ENCODE results near the gene UBE2K. TPM values are rescaled to one million over a fixed set of nuclear protein-coding genes. Genes with fewer than 3 reads are reported as not detected.
"Not testable (repeated sequence)": the region's sequence is repeated elsewhere in the genome, so short reads cannot be mapped to it uniquely, and the experiment has no call there.

The UBE2K gene
- total RNA-seq, 1 donor from 2014 or later = 96.7 TPM

GRCh38 chr4:39655211-39655610 lies 42.7 kb upstream of the UBE2K start:
- Mint-ChIP-seq H3K4me1 (ENCODE audit: low read depth, unreplicated experiment) (no peaks in the 10 kb centered on the region), H3K36me3 (ENCODE audit: unreplicated experiment) (no peaks in the 10 kb centered on the region), H3K9me3 (ENCODE audit: unreplicated experiment) (no peaks in the 10 kb centered on the region), H3K27me3 (ENCODE audit: unreplicated experiment) (no peaks in the 10 kb centered on the region), H3K27ac (ENCODE audit: unreplicated experiment) (no peak overlapping the region), H3K4me3 (ENCODE audit: unreplicated experiment) (no peak overlapping the region)
- DNase-seq = no peak
- no peak for TF ChIP-seq CTCF (IDR thresholded peaks at IDR 0.05; ENCODE audit: partially characterized antibody, unreplicated experiment)

DNA sequence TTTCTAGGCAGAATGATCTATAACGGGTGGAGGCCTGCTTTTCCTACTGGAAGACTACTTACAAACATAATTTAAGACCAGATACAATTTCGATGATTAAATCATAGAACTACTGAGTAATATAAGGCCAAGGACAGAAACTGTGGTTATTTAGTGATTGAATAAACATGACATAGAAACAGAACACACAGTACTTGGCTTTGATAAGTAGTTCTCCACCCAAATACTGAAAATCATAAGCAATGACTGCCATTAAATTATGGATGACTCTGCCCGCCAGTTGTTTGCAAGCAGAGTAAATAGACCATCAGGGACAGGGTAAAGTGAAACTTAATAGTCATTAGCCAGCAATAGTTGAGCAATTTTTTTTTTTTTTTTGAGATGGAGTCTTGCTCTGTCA lies 42.1 kb upstream of the UBE2K start:
- Mint-ChIP-seq H3K27me3 (ENCODE audit: unreplicated experiment) (no peaks in the 10 kb centered on the region), H3K9me3 (ENCODE audit: unreplicated experiment) (no peaks in the 10 kb centered on the region), H3K36me3 (ENCODE audit: unreplicated experiment) (no peaks in the 10 kb centered on the region), H3K27ac (ENCODE audit: unreplicated experiment) (no peak overlapping the region), H3K4me1 (ENCODE audit: low read depth, unreplicated experiment) (no peaks in the 10 kb centered on the region), H3K4me3 (ENCODE audit: unreplicated experiment) (no peak overlapping the region)
- no peak for DNase-seq
- no peak for TF ChIP-seq CTCF (IDR thresholded peaks at IDR 0.05; ENCODE audit: partially characterized antibody, unreplicated experiment)

- H3K4me1 Mint-ChIP-seq (ENCODE audit: low read depth, unreplicated experiment); H3K27ac Mint-ChIP-seq (ENCODE audit: unreplicated experiment); H3K9me3 Mint-ChIP-seq (ENCODE audit: unreplicated experiment); DNase-seq; H3K4me3 Mint-ChIP-seq (ENCODE audit: unreplicated experiment); H3K27me3 Mint-ChIP-seq (ENCODE audit: unreplicated experiment); H3K36me3 Mint-ChIP-seq (ENCODE audit: unreplicated experiment): not testable (repeated sequence)
Measured at GRCh38 chr4:39656638-39657037, 41.3 kb upstream of the UBE2K start.

- DNase-seq = no peak
- no peaks in the 10 kb centered on the region for H3K9me3 Mint-ChIP-seq (ENCODE audit: unreplicated experiment)
- H3K4me1 Mint-ChIP-seq (ENCODE audit: low read depth, unreplicated experiment) = no peaks in the 10 kb centered on the region
- H3K27ac Mint-ChIP-seq (ENCODE audit: unreplicated experiment) = no peak overlapping the region
- no peak for TF ChIP-seq CTCF (IDR thresholded peaks at IDR 0.05; ENCODE audit: partially characterized antibody, unreplicated experiment)
- H3K36me3 Mint-ChIP-seq (ENCODE audit: unreplicated experiment) = no peaks in the 10 kb centered on the region
- no peaks in the 10 kb centered on the region for H3K27me3 Mint-ChIP-seq (ENCODE audit: unreplicated experiment)
- H3K4me3 Mint-ChIP-seq (ENCODE audit: unreplicated experiment) = no peak overlapping the region
Measured at GRCh38 chr4:39657465-39657864, 40.5 kb upstream of the UBE2K start.

- Mint-ChIP-seq H3K36me3 (ENCODE audit: unreplicated experiment) (no peaks in the 10 kb centered on the region), H3K4me3 (ENCODE audit: unreplicated experiment) (no peak overlapping the region), H3K27ac (ENCODE audit: unreplicated experiment) (no peak overlapping the region), H3K27me3 (ENCODE audit: unreplicated experiment) (no peaks in the 10 kb centered on the region), H3K4me1 (ENCODE audit: low read depth, unreplicated experiment) (no peaks in the 10 kb centered on the region), H3K9me3 (ENCODE audit: unreplicated experiment) (no peaks in the 10 kb centered on the region)
- DNase-seq = no peak
- no peak for TF ChIP-seq CTCF (IDR thresholded peaks at IDR 0.05; ENCODE audit: partially characterized antibody, unreplicated experiment)
Measured at GRCh38 chr4:39658756-39659155, 39.2 kb upstream of the UBE2K start.

- no peaks in the 10 kb centered on the region for H3K36me3 Mint-ChIP-seq (ENCODE audit: unreplicated experiment)
- no peak overlapping the region for H3K27ac Mint-ChIP-seq (ENCODE audit: unreplicated experiment)
- H3K4me3 Mint-ChIP-seq (ENCODE audit: unreplicated experiment) = no peak overlapping the region
- no peak for DNase-seq
- no peaks in the 10 kb centered on the region for H3K4me1 Mint-ChIP-seq (ENCODE audit: low read depth, unreplicated experiment)
- TF ChIP-seq CTCF (IDR thresholded peaks at IDR 0.05; ENCODE audit: partially characterized antibody, unreplicated experiment) = no peak
- no peaks in the 10 kb centered on the region for H3K9me3 Mint-ChIP-seq (ENCODE audit: unreplicated experiment)
- H3K27me3 Mint-ChIP-seq (ENCODE audit: unreplicated experiment) = peaks cover 2% of the 10 kb centered on the region
Measured at GRCh38 chr4:39660045-39660444, 37.9 kb upstream of the UBE2K start.
